HFFc6 (cell line): ENCODE data around the gene CTRB2. TPM values are rescaled to one million over a fixed set of nuclear protein-coding genes. Genes with fewer than 3 reads are reported as not detected.
"Not testable (repeated sequence)": the region's sequence is repeated elsewhere in the genome, so short reads cannot be mapped to it uniquely, and the experiment has no call there.

Source experiments
- DNase-seq: peaks from one replicate; pipeline ENCODE4 v3.0.0-alpha.2; 2018
- H3K27ac Mint-ChIP-seq: 2 replicates; pipeline ENCODE4 v1.8.0; 2020; ENCODE audit warnings: mild to moderate bottlenecking, mixed read lengths
- H3K27me3 Mint-ChIP-seq: 2 replicates; pipeline ENCODE4 v1.8.0; 2021; ENCODE audit warnings: mild to moderate bottlenecking, moderate library complexity, mixed read lengths; ENCODE audit not compliant: insufficient read depth
- H3K36me3 Mint-ChIP-seq: 2 replicates; pipeline ENCODE4 v1.8.0; 2021; ENCODE audit warnings: low read depth, mixed read lengths
- H3K4me1 Mint-ChIP-seq: 2 replicates; pipeline ENCODE4 v1.8.0; 2020; ENCODE audit warnings: low read depth, mixed read lengths
- H3K4me3 Mint-ChIP-seq: 2 replicates; pipeline ENCODE4 v1.8.0; 2020; ENCODE audit warnings: mild to moderate bottlenecking, moderate library complexity, mixed read lengths
- H3K9me3 Mint-ChIP-seq: 2 replicates; pipeline ENCODE4 v1.8.0; 2020; ENCODE audit warnings: mild to moderate bottlenecking, mixed read lengths
- CTCF ChIP-seq: fragments of 200-600 bp; sonication (generic); IDR thresholded peaks from 2 replicates; pipeline ENCODE4 v1.5.0; 2021; ENCODE audit warnings: antibody characterized with exemption, mild to moderate bottlenecking
- total RNA-seq, 6 experiments: library from RNA; stranded (reverse); fragmentation: NEBNext Ultra II Directional; extraction: Animal tissue kit (Norgen Biotek cat#: 25700); gene quantifications; 2 replicates in 1 of 6; 3 replicates in 5 of 6; pipeline ENCODE4 v1.2.3, GENCODE V29; 2021

The CTRB2 gene
- total RNA-seq, 6 experiments from 2014 or later = not detected

GRCh38 chr16:75226550-75227360 is 19.8 kb upstream of the CTRB2 start:
- no peak for DNase-seq
- peaks cover 17% of the 10 kb centered on the region for H3K4me1 Mint-ChIP-seq
- peaks cover 37% of the 10 kb centered on the region for H3K27me3 Mint-ChIP-seq
- H3K9me3 Mint-ChIP-seq = peaks cover 10% of the 10 kb centered on the region; the same call in 1 of the 2 replicates
- TF ChIP-seq CTCF = no peak
- peaks cover 13% of the 10 kb centered on the region for H3K36me3 Mint-ChIP-seq
- H3K4me3 Mint-ChIP-seq = no peak overlapping the region
- no peak overlapping the region for H3K27ac Mint-ChIP-seq

GRCh38 chr16:75225678-75226515 is 18.9 kb upstream of the CTRB2 start:
- H3K36me3 Mint-ChIP-seq = peaks cover 6% of the 10 kb centered on the region
- no peak overlapping the region; the same call in 1 of the 2 replicates for H3K27ac Mint-ChIP-seq
- H3K4me1 Mint-ChIP-seq = peaks cover 10% of the 10 kb centered on the region; the same call in 1 of the 2 replicates
- DNase-seq = no peak
- peak overlapping the region; percentile 53; the same call in 1 of the 2 replicates for H3K4me3 Mint-ChIP-seq
- peaks cover 35% of the 10 kb centered on the region for H3K27me3 Mint-ChIP-seq
- H3K9me3 Mint-ChIP-seq = peaks cover 10% of the 10 kb centered on the region; the same call in 1 of the 2 replicates
- TF ChIP-seq CTCF = no peak

GRCh38 chr16:75225092-75225491 is 18.1 kb upstream of the CTRB2 start:
- DNase-seq = no peak
- Mint-ChIP-seq H3K27me3 (peaks cover 28% of the 10 kb centered on the region), H3K9me3 (peaks cover 10% of the 10 kb centered on the region; the same call in 1 of the 2 replicates), H3K27ac (no peak overlapping the region; the same call in 1 of the 2 replicates), H3K36me3 (no peaks in the 10 kb centered on the region; the same call in 1 of the 2 replicates), H3K4me3 (peak overlapping the region; percentile 64; the same call in 1 of the 2 replicates), H3K4me1 (peaks cover 5% of the 10 kb centered on the region; the same call in 1 of the 2 replicates)
- no peak for TF ChIP-seq CTCF

- H3K36me3 Mint-ChIP-seq = no peaks in the 10 kb centered on the region; the same call in 1 of the 2 replicates
- no peak for TF ChIP-seq CTCF
- H3K27me3 Mint-ChIP-seq = peaks cover 28% of the 10 kb centered on the region
- H3K9me3 Mint-ChIP-seq = peaks cover 10% of the 10 kb centered on the region; the same call in 1 of the 2 replicates
- no peak for DNase-seq
- peak overlapping the region; percentile 55; the same call in 1 of the 2 replicates for H3K27ac Mint-ChIP-seq
- H3K4me3 Mint-ChIP-seq = peak overlapping the region; percentile 64; the same call in 1 of the 2 replicates
- H3K4me1 Mint-ChIP-seq = peaks cover 10% of the 10 kb centered on the region
Observed at GRCh38 chr16:75224306-75225082, 17.5 kb upstream of the CTRB2 start.

- H3K4me3 Mint-ChIP-seq, H3K36me3 Mint-ChIP-seq, H3K27ac Mint-ChIP-seq, DNase-seq: not testable (repeated sequence)
- peaks cover 10% of the 10 kb centered on the region; the same call in 1 of the 2 replicates for H3K9me3 Mint-ChIP-seq
- peaks cover 11% of the 10 kb centered on the region for H3K4me1 Mint-ChIP-seq
- H3K27me3 Mint-ChIP-seq = peaks cover 24% of the 10 kb centered on the region
Observed at GRCh38 chr16:75223129-75223528, 16.2 kb upstream of the CTRB2 start.
